ENCODE measurements around the gene CTXND1. TPM values are rescaled to one million over a fixed set of nuclear protein-coding genes. Genes with fewer than 3 reads are reported as not detected.

Gene CTXND1
- total RNA-seq, 2 donors from 2014 or later = 0.04 TPM; not detected in 1

DNA sequence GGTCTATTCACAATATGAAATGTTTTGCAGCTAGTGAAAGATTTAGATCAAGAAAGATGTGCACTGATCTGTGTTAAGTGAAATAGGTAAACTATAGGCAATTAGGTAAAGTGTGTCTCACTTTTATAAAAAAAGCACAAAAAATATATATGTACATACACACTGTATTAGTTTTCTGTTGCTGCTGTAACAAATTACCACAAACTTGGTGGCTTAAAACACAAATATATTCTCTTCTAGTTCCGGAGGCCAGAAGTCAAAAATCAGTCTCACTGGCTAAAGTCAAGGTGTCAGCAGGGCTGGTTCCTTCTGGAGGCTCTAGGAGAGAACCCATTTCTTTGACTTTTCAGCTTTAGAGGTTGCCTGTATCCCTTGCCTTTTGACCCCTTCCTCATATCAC is 88.1 kb downstream of the CTXND1 start:
- TF ChIP-seq CTCF (conservative IDR thresholded peaks at IDR 0.05) = no peak
- no peak overlapping the region for H3K9ac ChIP-seq (ENCODE audit: extremely low read depth, low read length, poor library complexity, severe bottlenecking)
- no peaks in the 10 kb centered on the region for H3K9me3 Mint-ChIP-seq
- H3K4me3 Mint-ChIP-seq = no peak overlapping the region
- no peaks in the 10 kb centered on the region for H3K4me1 ChIP-seq (ENCODE audit: control insufficient read depth, insufficient read depth, low read length)
- no peaks in the 10 kb centered on the region for H3K36me3 ChIP-seq (ENCODE audit: control insufficient read depth, insufficient read depth, low read length)
- H3K36me3 Mint-ChIP-seq (ENCODE audit: low read depth) = peaks cover 21% of the 10 kb centered on the region
- H3K4me3 ChIP-seq (ENCODE audit: low read length) = no peak overlapping the region
- H3K27ac Mint-ChIP-seq = no peak overlapping the region
- H3K9me3 ChIP-seq (ENCODE audit: control insufficient read depth, low read length) = no peaks in the 10 kb centered on the region
- no peak overlapping the region for H3K27ac ChIP-seq (ENCODE audit: low read depth, low read length)
- H3K27me3 Mint-ChIP-seq (ENCODE audit: insufficient read depth) = no peaks in the 10 kb centered on the region
- no peaks in the 10 kb centered on the region for H3K27me3 ChIP-seq (ENCODE audit: control insufficient read depth, insufficient read depth, low read length, poor library complexity, severe bottlenecking)
- WGBS, 2 experiments (ENCODE audit: insufficient coverage in 1 of 2, insufficient read length in 1 of 2) = 90 to 91% methylated on average over 1 of the region's 1 CpG
- H3K4me1 Mint-ChIP-seq = no peaks in the 10 kb centered on the region
- DNase-seq = no peak

GRCh38 chr15:80163217-80163616 is 88.8 kb downstream of the CTXND1 start:
- Histone ChIP-seq H3K27ac (ENCODE audit: low read depth, low read length) (no peak overlapping the region), H3K9ac (ENCODE audit: extremely low read depth, low read length, poor library complexity, severe bottlenecking) (no peak overlapping the region), H3K9me3 (ENCODE audit: control insufficient read depth, low read length) (no peaks in the 10 kb centered on the region), H3K27me3 (ENCODE audit: control insufficient read depth, insufficient read depth, low read length, poor library complexity, severe bottlenecking) (no peaks in the 10 kb centered on the region), H3K4me1 (ENCODE audit: control insufficient read depth, insufficient read depth, low read length) (no peaks in the 10 kb centered on the region), H3K36me3 (ENCODE audit: control insufficient read depth, insufficient read depth, low read length) (no peaks in the 10 kb centered on the region), H3K4me3 (ENCODE audit: low read length) (no peak overlapping the region)
- Mint-ChIP-seq H3K4me1 (no peaks in the 10 kb centered on the region), H3K36me3 (ENCODE audit: low read depth) (peaks cover 17% of the 10 kb centered on the region), H3K27me3 (ENCODE audit: insufficient read depth) (no peaks in the 10 kb centered on the region), H3K9me3 (no peaks in the 10 kb centered on the region), H3K4me3 (no peak overlapping the region), H3K27ac (no peak overlapping the region)
- no peak for TF ChIP-seq CTCF (conservative IDR thresholded peaks at IDR 0.05)
- whole genome bisulfite sequencing, 2 experiments (ENCODE audit: insufficient coverage in 1 of 2, insufficient read length in 1 of 2) = 93 to 100% methylated on average over 4 to 5 of the region's 5 CpGs
- no peak for DNase-seq

- no peaks in the 10 kb centered on the region for H3K4me1 ChIP-seq (ENCODE audit: control insufficient read depth, insufficient read depth, low read length)
- Mint-ChIP-seq H3K4me3 (no peak overlapping the region), H3K27ac (no peak overlapping the region), H3K4me1 (no peaks in the 10 kb centered on the region), H3K36me3 (ENCODE audit: low read depth) (peaks cover 17% of the 10 kb centered on the region), H3K9me3 (no peaks in the 10 kb centered on the region), H3K27me3 (ENCODE audit: insufficient read depth) (no peaks in the 10 kb centered on the region)
- H3K27me3 ChIP-seq (ENCODE audit: control insufficient read depth, insufficient read depth, low read length, poor library complexity, severe bottlenecking) = no peaks in the 10 kb centered on the region
- H3K9ac ChIP-seq (ENCODE audit: extremely low read depth, low read length, poor library complexity, severe bottlenecking) = no peak overlapping the region
- no peak overlapping the region for H3K4me3 ChIP-seq (ENCODE audit: low read length)
- no peaks in the 10 kb centered on the region for H3K36me3 ChIP-seq (ENCODE audit: control insufficient read depth, insufficient read depth, low read length)
- WGBS, 2 experiments (ENCODE audit: insufficient coverage in 1 of 2, insufficient read length in 1 of 2) = 93 to 98% methylated on average over 6 of the region's 6 CpGs
- TF ChIP-seq CTCF (conservative IDR thresholded peaks at IDR 0.05) = no peak
- no peaks in the 10 kb centered on the region for H3K9me3 ChIP-seq (ENCODE audit: control insufficient read depth, low read length)
- H3K27ac ChIP-seq (ENCODE audit: low read depth, low read length) = no peak overlapping the region
- no peak for DNase-seq
Observed at GRCh38 chr15:80162059-80162554, 89.9 kb downstream of the CTXND1 start.

Data from endodermal cell (in vitro differentiated cells).